NOMO-1 treated with DMSO at 0.1 percent for 48 hours (cell line): ENCODE data around the gene PRRT1.

Experiments used
- DNase-seq: peaks from one replicate; lab custom pipeline; 2025; ENCODE audit not compliant: unreplicated experiment; lab: John Stamatoyannopoulos, UW

PRRT1 gene

DNA sequence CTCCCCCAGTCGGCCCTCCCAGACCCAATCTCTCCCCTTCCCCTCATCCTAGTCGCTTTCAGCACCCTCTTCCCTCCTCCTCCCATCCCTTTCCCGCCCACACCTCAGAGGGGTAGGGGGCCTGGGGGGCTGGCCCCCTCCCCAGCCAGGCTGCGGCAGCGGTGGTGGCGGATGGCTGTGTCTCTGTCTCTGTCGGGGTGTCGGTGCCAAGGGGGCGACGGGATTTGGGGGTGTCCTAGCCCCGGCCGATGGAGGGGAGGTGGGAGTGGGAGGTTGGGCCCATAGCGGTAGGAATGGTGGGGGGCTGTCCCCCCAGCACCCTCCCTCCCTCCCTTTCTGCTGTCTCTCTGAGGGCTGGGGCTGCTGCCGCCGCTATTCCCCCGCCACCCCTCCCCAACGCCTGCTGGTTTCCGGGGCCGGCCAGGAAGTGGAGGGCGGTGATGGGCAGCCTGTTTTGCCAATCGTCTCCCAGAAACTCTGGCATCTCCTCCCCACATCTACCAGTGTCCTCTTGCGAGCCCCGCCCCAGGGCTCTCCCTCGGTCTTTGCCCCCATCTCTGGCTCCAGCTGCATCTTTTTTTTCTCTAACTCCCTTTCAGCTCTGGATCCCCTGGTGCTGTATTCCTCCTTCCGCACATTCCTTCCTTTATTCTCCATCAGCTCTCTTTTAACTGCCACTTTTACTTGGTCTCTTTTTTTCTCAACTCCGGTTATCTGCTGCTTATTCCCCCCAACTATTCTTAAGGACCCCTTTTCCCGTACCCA, 24.2 kb upstream of the PRRT1 start, which contains the start of gene AGPAT1:
AGPAT1 (minus strand) TSS at position 374 of the 765 bp plus-strand sequence. CDS start 4,588 bp downstream, outside the sequence.
- peak; percentile 91 for DNase-seq

DNA sequence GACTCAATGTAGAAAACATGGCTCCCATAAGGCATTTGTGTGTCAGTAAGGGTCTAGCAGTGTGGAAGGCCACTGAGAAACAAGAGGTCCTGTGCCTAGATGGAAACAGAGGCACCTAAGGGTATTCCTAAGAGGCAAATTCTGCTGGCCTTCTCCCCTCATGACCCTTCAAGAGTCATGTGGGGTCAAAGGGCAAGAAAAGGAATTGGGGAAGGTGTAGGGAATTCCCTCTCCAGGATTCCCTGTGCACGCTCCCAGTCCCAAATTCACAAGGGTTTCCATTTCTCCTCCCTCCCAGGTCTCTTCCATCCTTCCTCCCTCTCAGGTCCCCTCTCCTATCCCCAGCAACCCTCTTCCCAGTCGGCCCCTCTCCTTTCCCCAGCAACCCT, 23.6 kb upstream of the PRRT1 start:
- DNase-seq: no peak

DNA sequence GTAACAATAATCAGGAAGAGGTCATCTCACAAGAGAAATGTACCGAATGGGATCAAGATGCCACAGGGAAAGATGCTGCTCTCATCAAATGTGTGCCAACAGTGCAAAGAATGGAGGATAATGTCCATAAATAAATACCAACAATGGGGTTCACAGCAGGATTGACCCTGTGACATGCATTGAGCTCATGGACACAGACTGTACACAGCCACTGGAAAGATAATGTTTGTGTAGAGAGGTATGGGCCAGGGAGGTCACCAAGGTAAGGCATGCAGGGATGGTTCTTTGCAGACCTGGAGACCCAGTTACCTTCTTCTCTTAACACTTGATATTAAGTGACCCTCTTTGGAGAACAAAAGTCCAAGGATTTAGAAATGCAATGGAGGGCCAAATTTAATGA, 22.7 kb upstream of the PRRT1 start:
- no peak for DNase-seq

DNA sequence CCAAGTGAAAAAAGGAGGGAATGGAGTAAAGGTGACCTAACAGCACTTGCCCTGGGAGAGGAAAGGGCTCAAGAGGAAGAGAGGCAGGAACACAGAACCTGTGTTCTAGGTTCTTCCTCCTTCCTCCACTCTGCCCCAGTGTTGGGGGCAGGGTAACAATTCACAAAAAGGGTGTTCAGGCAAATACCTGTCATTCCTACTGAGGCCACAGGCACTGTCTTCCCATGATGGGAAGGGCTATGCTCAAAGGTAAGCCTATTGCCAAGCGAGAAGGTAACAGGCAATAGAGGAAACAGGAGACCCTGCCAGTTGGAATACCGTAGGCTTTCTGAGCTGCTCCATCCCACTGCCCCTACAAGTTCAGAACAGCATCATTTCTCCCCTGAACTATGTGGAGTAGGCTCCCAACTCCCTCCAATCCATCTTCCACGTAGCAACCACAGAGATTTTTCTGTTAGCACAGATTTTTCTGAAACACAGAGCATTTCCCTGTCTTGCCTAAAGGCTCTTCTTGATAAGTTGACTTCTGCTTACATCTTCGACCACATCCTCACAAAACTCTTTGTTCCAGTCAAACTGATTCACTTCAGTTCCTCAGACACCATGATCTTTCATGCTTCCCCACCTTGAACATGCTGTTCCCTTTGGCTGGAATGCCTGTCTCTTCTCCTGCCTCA, 21.4 kb upstream of the PRRT1 start:
- no peak for DNase-seq

DNA sequence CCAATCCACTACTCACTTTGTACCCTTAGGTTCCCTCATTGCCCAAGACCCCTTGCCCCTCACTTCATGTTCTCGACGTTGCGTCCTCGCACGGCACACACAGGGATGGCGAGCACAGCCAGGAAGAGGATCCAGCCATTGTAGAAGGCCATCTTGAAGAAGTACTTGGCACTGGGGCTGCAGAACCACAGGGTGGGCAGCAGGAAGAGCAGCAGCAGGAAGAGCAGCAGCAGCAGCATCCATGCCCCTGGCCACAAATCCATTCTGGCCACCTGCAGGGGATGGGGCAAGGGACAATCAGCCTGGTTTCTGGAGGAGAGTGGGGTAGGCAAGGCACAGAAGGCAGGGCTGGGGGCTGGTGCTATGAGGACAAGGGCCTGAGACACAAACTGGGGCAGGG, 19.5 kb upstream of the PRRT1 start:
- no peak for DNase-seq

DNA sequence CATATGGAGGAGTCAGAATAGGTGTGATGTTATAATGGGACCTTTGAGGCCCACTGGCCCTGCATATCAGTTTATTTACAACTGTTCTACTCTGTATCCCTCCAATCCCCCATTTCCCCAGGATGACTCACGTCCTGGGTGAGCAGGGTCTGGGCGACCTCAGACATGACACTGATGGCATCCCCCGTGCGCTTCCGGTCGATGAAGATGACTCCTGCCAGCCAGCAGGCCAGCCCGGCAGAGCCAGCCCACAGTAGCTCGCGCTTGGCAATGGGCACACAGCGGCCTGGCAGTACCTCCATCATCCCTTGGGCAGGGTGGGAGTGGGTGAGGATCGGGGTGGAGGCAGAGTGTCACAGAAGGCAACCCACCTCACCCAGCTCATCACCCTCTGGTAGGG, 18.6 kb upstream of the PRRT1 start:
- DNase-seq: no peak

DNA sequence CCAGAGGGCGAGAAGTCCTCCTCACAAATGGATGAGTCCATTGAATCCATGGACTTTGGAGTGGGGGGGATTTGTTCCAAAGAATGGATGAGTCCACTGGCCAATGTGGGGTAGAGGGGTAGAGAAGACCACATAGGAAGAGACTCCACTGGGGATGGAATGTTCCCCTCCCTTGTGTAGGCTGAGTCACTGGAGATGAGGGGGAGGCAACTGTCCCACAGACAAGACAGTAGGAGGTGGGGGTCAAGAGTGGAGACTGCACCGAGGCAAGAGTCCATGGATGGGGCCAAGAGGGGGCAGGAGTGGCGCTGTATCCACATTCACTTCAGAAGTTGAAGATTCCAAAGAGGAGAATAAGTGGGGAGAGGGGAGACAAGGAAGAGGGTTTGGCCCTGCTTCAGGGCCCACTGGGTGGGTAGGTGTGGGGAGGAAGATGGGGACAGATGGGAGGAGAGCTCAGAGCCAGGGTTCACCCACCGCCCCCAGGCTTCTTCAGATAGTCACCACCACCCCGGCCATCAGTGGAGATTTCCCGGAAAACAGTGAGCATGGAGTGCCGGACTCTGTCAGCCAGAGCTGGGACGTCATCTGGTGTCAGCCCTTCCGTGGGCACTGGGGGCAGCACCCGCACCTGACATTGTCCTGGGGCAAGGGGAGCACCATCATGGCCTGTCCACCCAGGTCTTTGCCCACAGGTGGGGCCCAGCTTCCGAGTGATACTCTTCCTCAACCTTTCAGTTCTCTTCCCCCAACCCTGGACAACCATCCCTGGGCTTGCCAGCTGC, 17.3 kb upstream of the PRRT1 start:
- no peak for DNase-seq

DNA sequence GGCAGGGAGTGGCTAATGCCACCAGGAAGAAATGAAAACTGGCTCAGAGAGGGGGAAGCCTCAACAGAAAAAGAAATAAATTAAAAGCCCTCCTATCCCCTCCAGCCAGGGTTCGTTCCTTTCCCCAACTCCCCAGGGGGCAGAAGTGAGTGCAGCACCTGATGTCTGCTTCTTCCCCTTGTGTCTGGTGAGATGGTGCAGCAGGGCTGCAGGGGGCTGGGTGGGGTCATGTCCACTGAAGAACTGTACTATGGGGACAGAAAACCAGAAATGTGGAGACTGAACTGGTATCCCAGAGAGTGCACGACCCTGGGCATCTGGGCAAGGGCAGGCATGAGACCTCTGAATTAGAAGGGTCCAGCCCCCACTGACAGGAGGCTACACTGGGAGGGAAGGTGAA, 16.6 kb upstream of the PRRT1 start:
- DNase-seq: no peak

DNA sequence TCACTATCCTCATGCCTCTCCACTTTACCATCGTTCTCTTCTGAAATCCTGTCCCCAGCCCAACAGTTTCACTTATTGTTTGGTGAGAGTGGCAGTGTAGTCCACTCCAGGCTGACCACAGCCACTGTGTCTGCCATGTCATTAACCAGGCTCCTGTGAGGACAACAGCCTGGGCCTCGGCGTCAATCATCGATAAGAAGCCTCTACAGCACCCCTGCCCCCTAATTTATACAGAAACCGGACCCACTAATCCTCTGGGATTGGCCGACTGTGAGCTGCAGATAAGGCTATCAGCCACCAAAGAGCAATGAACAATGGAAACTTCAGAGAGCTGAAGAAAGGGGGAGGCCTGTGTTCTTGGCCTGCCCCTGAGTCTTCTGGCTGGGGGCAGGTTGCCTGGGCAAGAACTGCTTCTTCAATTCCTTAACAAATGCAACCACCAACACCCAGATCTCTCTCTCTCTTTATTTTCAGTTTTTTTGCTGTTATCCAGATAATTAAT, 16.1 kb upstream of the PRRT1 start:
- no peak for DNase-seq

DNA sequence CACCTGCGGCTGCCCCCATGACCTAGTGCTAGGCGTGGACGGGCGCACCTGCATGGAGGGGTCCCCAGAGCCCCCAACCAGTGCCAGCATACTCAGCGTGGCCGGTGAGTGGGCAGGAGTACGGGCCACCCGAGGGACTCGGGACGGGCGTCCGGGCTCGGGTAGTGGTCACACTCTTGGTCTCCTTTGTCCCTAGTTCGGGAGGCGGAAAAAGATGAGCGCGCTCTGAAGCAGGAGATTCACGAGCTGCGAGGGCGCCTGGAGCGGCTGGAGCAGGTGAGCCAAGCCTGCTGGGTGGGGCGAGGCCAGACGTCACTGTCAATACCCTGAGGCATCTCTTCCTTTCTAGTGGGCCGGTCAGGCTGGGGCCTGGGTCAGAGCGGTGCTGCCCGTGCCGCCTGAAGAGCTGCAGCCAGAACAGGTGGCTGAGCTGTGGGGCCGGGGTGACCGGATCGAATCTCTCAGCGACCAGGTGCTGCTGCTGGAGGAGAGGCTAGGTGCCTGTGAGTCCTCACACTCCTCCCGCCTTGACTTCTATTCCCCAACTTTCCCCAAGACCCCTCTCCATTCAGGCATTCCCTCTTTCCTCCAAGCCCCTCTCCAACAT, 15.5 kb upstream of the PRRT1 start:
- no peak for DNase-seq

DNA sequence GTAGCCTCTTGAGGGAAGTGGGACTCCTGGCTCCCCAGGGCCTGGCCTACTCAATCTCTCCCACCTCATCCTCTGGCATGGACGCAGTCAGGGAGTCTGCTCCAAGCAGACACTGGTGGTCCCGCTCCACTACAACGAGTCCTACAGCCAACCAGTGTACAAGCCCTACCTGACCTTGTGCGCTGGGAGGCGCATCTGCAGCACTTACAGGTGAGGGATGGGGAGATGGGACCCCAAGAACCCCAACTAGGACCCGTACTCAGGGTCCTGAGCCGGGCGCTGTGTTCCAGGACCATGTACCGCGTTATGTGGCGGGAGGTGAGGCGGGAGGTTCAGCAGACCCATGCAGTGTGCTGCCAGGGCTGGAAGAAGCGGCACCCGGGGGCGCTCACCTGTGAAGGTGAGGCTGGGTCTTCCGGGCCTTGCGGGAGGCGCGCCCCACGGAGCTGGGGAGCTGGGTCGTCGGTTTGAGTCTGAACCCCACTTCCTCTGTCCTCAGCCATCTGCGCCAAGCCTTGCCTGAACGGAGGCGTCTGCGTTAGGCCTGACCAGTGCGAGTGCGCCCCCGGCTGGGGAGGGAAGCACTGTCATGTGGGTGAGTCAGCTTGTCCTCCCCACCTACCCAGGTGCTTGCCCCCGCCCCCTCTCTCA, 14.8 kb upstream of the PRRT1 start:
- no peak for DNase-seq

DNA sequence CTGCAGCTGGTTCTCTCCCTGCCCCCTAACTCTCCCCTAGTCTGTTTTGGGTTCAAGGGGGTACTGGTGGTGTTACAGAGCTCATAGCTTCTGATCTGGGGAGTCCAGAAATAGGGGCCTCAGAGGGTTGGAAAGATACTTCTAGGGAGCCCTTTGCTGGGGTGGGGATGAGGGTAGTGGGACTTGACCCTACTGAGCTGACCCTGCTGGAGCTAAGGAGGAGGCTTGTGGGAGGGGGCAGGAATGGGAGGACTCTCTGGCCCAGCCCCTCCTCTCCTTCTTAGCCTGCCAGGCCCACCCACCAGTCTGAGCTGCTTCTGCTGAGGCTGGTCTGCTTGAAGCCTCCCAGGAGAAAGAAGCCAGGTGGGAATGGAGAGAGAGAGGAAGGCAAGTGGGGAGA, 12.6 kb upstream of the PRRT1 start, which contains the start of gene EGFL8:
EGFL8 (plus strand) TSS at position 301 of the 400 bp plus-strand sequence. CDS start 1,571 bp downstream, outside the sequence.
- no peak for DNase-seq

DNA sequence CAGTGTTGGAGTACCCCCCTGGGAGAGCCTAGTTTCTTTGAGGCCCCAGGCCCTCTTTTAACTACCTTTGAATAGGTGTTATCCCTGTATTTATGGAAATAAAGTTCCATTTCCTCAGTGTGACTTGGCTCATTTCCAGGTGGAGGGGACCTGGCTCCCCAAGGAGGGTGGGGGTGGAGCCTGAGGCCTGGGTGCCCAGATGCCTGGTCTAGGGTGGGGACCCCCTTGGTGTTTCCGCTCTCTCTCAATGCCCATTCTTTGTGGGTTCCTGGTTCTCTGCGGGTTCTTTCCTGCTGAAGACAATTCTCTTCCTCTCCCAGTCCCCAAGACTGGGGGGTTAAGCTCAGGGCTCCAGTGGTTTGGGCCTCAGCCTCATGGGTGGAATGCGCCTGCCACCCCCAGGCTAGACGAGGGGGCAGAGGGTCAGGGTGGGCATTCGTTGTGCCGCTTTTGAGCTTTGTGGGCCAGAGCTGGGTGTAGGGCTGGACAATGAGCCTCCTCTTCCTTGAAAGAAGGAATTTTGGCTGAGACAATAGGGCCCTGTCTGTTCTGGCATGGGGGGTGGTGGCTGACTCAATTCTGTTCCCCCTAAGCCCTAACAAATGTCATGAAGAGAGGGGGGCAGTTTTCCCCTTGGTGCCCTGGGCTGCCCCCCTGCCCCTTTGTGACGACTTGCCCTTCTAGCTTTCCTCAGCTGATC, 12.0 kb upstream of the PRRT1 start:
- no peak for DNase-seq

DNA sequence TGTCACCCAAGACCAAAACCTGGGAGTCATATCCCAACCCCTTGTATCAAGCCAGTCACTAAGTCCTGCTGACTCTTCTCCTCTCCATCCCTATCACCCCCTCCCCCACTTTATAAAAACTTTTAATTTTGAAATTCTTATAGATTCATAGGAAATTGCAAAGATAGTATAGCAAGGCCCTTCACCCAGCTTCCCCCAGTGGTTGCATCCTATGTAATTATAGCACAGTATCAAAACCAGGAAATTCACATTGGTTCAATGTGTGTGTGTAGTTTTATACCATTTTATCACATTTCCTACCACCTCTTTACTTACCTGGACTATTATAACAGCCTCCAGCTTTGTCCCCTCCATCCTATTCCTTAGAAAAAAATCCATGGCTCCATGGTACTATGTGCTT, 6.3 kb upstream of the PRRT1 start:
- no peak for DNase-seq

DNA sequence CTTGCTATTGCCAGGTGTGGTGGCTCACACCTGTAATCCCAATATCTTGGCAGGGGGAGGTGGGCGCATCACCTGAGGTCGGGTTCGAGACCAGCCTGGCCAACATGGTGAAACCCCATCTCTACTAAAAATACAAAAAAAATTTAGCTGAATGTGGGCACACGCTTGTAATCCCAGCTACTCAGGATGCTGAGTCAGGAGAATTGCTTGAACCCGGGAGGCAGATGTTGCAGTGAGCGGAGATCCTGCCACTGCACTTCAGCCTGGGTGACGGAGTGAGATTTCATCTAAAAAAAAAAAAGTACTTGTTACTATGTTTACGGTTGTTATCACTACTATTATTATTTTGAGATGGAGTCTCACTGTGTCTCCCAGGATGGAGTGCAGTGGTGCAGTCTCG, 5.2 kb upstream of the PRRT1 start:
- DNase-seq: no peak

DNA sequence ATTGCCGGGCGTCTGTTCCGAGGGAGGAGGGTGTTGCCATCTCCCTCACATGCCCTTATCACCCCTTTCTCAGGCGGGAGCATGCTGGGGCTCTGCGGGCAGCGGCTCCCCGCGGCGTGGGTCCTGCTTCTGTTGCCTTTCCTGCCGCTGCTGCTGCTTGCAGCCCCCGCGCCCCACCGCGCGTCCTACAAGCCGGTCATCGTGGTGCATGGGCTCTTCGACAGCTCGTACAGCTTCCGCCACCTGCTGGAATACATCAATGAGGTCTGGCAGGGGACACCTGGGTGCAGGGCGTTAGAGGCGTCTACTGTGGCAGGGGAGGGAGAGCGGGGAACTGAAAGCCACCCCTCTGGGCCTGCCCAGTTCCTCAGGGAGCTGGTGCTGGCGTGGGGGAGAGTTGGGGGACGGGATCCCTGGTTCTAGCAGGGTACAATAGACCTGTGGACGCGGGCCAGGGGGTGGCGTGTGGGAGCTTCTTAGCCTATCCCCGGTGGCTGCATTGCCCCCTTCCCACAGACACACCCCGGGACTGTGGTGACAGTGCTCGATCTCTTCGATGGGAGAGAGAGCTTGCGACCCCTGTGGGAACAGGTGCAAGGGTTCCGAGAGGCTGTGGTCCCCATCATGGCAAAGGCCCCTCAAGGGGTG, 2.9 kb upstream of the PRRT1 start:
- peak; percentile 69 for DNase-seq

DNA sequence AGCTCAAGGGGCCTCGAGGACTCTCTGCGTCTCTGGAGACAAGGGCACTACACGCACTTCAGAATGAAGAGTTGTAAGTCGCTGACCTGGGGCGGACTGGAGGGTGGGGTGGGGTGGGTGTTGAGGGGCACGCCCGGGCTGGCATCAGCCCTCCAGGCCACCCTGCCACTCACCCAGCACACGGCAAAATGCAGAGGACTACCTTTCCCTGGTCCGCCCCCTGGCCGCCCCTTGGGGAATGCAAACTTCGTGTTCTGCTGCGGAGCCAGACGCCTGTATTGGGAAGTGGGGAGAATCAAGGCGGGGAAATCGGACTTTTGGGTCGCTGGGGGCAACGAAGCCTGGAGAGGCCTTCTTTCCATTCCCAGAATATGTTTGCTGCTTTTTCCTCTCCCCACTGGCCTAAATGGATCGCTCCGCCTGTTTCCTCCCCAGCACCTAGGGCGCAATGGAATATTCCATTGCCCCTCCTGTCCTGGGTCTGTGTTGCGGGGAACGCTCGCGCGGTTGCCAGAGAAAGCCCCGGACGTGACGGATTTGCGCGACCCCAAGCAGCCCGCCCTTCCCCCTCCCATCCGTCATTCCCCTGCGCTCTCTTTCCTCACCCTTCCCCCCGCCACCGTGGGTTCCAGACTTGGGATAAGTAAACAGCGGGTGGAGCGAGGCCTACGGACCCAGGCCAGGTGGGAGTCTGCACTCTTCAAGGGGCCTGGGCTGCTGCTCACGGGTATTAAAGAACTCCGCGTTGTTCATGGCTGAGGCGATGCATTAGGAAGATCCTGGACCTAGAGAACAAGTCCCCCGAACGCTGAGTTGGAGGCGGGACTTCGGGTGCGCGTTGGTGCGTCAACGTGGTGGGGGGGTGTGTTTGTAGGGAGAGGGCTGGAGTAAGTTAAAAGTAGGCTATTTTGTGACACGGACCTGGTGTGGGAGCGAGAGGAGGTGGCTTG, 2.1 kb upstream of the PRRT1 start, which contains the start of gene PPT2:
PPT2 (plus strand) TSS at position 578 of the 950 bp plus-strand sequence. CDS start 454 bp downstream, outside the sequence.
- DNase-seq: peak; percentile 66
